GM20000 (cell line): ENCODE data around the gene AOAH.
A peak's percentile ranks its signal among the peaks of the same experiment; 100 is the strongest.

ENCODE experiments used
- DNase-seq: peaks from one replicate; pipeline ENCODE4 v3.0.0; 2012; ENCODE audit warnings: low spot score
- CTCF ChIP-seq: IDR thresholded peaks from 2 replicates; pipeline ENCODE4 v1.5.1; 2012; ENCODE audit warnings: mild to moderate bottlenecking, control low read depth; ENCODE audit errors: extremely low read depth, missing control alignments

The AOAH gene

GRCh38 chr7:36690514-36691187, 33.6 kb downstream of the AOAH start:
- peak; percentile 14 for DNase-seq
- no peak for TF ChIP-seq CTCF

- TF ChIP-seq CTCF: no peak
- DNase-seq: no peak
Measured at GRCh38 chr7:36690041-36690440, 34.3 kb downstream of the AOAH start.

GRCh38 chr7:36686499-36686898, 37.8 kb downstream of the AOAH start:
- no peak for DNase-seq
- no peak for TF ChIP-seq CTCF

GRCh38 chr7:36684954-36685353, 39.3 kb downstream of the AOAH start:
- TF ChIP-seq CTCF: no peak
- DNase-seq: no peak

GRCh38 chr7:36683695-36684357, 40.5 kb downstream of the AOAH start:
- no peak for DNase-seq
- TF ChIP-seq CTCF: no peak

- DNase-seq: no peak
- no peak for TF ChIP-seq CTCF
Measured at GRCh38 chr7:36683111-36683510, 41.2 kb downstream of the AOAH start.

- TF ChIP-seq CTCF: no peak
- no peak for DNase-seq
Measured at GRCh38 chr7:36682102-36682501, 42.2 kb downstream of the AOAH start.
